Activated naive CD4-positive, alpha-beta T cell treated with anti-CD3 and anti-CD28 coated beads, Interleukin-2, amount 50 U/mL, for 16 hours (primary cell): ENCODE results near the gene PEF1.
"Not testable (repeated sequence)": the region's sequence is repeated elsewhere in the genome, so short reads cannot be mapped to it uniquely, and the experiment has no call there.

ENCODE experiments used
- DNase-seq: peaks from one replicate; pipeline ENCODE4 v3.0.0-alpha.2; 2020

The PEF1 gene

DNA sequence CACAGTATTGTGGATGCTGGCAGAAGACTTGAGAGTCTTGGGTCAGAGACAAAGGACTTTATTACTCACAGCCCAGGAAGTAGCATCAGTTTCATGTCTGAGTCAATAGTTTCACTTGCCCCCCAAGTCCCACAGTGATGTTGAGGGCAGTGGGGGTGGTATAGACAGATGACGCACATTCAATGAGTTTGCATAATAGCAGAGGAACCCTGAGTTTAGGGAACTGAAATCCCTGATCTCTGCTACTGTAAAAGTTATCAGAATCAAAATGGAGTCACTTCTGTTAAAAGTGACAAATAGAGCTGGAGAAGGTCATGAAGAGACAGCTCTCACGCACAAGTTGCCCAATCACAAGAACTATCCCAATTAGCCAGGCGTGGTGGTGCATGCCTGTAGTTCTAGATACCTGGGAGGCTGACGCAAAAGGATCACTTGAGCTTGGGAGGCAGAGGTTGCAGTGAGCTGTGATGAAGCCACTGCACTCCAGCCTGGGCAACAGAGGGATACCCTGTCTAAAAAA lies 38.7 kb downstream of the PEF1 start:
- DNase-seq, result no peak

DNA sequence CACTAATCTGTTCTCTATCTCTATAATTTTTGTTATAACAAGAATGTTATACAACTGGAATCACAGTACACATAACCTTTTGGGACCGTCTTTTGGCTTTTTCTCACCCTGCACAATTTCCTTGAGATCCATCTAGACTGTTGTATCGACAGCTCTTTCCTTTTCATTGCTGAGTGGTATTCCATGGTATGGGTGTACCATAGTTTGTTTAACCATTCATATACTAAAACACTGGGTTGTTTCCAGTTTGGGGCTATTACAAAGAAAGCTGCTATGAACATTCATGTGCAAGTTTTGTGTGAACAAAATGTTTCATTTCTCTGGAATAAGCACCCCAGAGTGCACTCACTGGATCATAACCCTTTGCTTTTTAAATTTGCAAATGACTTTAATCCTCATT lies 42.6 kb downstream of the PEF1 start:
- no peak for DNase-seq

DNA sequence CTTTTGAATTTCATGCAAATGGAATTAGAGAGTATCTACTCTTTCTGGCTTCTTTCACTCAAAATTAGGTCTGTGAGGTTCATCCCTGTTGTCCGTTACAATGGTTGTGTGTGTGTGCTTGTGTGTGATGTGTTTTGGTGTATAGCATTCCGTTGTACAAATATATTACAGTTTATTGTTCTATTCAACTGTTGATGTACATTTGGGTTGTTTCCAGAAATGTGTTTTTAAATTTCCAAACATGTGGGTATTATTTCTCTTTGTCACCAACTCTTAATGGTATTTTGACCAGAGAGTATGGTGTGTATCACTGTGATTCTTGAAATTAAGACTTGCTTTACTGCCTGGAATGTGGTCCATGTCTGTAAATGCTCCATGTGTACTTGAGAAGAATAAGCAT lies 44.0 kb downstream of the PEF1 start:
- no peak for DNase-seq

DNA sequence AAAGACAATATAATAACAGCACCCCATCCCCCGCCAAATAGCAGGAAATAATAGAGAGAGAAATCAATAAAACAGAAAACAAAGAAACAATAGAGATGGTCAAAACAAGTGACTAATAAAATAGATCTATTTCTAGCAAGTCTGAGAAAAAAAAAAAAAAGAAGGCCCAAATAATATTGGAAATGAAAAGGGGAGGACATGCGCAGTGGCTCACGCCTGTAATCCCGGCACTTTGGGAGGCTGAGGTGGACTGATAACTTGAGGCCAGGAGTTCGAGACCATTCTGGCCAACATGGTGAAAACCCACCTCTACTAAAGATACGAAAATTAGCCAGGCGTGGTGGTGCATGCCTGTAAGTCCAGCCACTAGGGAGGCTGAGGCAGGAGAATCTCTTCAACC lies 45.7 kb downstream of the PEF1 start:
- DNase-seq, result no peak

DNA sequence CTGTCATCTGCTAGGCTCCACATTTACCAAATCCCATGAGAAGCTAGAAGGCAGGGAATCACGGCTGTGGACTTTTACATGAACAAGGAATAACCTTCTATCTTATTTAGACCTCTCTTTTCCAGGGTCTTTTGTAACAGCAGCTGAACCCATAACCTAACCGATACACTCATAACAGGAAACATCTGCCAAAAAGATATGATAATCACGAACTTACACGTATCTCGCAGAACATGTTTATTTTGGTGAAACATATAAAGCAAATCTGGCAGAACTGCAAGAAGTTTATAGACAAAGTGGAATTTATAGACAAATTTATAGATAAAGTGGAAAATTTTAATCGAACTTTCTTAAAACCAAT lies 48.0 kb downstream of the PEF1 start:
- no peak for DNase-seq

DNA sequence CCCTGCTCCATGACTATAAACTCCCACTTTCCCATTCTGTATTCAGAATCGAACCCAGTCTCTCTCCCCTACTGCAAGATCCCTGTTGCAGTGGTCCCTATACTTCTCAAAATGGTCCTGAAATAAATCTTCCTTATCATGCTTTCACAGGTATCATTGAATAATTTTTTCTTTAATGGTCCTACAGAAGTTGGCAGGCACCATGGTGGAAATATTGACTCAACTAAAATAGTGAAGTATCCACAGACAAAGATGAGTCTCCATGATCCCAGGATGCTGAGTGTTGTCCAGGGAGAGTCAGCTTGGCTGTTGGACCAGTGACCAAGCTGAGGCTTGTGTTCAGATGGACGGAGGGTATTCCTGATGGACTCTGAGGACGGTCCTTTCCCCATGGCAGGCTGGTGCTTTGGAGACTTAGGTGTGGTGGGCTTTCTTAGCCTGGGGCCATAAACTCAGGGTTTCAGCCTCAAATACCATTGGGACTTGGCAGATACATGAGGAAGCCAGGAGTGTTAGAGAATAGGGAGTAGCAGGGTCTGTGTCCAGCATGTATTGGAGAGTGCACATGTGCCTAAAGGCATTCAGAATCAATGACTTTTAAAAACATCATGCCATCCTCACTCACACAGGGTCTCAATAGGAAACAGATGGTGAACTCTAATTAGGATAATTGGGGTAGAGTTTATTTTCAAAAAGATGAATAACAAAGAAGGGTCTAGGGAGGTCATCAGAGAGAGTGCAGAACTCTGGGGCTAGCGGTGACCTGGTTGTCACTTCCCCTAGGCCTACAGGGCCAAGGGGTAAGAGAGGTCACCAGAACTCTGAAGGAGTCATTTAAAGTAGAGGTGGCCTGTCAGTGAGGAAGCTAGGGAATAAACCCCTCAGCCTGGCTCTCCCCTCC lies 48.6 kb downstream of the PEF1 start:
- DNase-seq, result no peak

DNA sequence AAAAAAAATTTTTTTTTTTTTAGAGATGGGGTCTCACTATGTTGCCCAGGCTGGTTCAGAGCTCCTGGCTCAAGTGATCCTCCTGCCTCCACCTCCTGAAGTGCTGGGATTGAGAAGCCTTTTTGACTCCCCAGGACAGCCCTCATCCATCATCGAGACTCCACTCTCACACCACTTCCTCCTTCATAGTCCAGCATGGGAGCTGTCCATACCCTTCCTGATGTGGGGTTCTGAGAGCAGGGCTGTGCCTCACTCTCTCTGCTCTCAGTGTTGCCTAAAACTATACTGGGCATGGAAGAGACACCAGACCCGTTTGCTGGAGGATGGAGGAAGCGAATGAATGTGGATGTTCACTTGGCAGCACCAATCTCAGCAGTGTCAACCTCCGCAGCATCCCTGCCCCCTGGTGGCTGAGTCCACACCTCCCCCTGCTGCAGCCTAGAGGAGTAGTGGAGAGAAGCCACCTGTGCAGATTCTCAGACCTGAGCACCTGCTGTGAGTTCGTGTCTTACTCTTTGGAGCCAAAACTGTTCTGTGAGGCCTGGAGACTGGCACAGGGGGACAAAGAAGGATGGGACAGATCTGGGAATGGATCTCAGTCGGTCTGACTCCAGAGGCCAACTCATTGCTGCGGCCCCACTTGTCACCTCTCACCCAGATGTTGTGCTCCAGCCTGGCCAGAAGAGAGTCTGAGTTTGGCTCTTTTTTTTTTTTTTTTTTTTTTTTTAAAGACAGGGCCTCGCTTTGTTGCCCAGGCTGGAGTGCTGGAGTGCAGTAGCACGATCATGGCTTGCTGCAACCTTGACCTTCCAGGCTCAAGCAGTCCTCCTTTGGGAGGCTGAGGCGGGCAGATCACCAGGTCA lies 50.7 kb downstream of the PEF1 start:
- peak; percentile 45 for DNase-seq

DNA sequence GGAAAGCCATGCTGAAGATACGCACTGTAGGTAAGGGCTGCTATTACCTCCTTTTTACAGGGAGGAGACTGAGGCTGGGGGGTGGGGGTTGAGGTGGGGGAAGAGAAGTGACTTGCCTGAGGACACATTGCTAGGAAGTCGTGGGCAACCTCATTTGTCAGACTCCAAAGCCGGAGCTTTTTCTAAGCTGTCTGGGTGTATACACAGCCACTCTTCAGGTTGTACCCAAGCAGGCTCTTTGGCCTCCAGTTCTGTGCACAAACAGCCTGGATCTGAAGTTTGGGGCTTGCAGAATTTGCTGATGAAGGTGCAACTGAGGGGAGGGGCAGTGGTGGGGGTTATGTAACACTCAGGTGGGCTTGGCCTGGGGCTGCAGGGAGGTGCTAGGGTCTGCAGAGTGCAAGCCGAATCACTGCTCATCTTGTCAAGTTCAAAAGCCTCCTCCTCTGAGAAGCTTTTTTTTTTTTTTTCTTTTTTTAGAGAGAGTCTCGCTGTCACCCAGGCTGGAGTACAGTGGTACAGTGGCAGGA lies 51.5 kb downstream of the PEF1 start:
- DNase-seq, result no peak

DNA sequence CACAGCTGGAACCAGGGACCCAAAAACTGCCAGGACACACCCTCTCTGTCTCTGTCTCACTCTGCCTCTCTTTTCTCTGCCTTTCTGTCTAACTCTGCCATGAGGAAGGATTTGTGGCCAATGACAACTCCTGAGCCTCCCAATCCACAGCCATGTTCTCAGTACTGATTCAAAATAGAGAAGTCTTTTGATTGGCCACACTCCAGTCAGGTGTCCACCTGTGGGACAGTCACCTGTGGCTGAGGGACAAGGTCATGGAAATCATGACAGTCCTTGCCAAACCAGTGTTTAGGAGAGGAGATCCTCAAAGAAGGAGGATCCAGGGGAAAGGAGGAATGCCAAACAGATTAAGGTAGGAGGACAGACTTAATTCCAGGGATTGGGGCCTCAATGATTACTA lies 52.5 kb downstream of the PEF1 start:
- DNase-seq, result no peak

DNA sequence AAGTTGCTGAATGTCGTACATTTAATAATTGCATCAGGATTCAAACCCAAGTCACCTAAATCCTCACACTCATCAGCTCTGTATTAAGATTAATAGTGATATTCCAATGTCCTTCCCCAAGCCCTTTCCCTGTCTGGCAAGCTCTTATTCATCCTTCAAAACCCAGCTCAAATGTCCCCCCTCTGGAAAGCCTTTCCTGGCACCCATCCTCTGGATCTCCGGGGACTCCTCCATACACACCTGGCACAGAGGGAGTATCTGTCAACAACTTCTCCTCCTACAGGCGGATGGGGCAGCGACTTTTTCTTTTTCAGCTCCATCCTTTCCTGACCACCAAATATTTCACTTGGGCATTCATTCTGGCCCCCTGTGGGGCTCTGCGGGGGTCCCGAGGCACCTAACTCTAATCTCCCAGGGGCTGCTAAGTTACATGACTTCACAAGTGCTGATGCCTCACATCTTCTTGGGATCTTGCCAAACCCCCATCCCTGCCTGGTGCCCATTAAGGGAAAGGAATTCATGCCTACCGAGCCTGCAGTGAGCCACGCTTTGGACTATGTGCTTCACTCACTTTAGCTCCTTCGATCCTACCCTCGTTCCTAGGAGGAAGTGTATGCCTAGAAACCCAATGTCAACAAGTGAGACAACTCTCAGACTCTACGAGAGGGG lies 53.1 kb downstream of the PEF1 start:
- DNase-seq, result no peak

DNA sequence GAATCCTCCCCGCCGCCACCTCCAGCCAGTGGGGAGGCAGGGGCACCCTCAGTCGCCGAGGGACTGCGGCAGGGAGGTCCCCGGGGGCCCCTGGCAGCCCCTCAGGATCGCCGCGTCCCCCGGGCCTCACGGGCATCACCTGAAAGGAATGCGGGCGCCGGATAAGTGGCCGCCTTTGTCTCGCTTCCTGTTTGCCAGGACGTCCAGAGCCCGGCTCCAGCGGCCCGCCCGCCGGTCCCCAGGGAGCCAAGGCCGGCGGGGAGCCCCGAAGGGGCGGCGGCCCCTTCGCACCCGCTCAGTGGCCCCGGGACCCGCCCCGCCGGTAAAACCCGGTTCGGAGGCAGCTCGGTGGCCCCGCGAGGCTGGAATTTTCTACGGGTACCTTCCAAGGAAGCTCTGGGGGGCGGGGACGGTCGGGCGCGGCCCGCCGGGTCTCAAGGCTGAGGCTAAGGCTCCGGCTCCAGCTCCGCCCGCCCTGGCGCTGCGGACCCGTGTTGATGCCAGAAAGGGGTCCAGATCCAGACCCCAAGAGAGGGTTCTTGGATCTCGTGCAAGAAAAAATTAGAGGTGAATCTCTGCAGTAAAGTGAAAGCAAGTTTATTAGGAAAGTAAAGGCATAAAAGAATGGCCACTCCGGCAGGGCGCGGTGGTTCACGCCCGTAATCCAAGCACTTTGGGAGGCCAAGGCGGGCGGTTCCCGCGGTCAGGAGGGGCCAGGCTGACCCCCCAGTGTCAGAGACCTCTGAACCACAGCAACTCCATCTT lies 55.7 kb downstream of the PEF1 start:
- no peak for DNase-seq

DNA sequence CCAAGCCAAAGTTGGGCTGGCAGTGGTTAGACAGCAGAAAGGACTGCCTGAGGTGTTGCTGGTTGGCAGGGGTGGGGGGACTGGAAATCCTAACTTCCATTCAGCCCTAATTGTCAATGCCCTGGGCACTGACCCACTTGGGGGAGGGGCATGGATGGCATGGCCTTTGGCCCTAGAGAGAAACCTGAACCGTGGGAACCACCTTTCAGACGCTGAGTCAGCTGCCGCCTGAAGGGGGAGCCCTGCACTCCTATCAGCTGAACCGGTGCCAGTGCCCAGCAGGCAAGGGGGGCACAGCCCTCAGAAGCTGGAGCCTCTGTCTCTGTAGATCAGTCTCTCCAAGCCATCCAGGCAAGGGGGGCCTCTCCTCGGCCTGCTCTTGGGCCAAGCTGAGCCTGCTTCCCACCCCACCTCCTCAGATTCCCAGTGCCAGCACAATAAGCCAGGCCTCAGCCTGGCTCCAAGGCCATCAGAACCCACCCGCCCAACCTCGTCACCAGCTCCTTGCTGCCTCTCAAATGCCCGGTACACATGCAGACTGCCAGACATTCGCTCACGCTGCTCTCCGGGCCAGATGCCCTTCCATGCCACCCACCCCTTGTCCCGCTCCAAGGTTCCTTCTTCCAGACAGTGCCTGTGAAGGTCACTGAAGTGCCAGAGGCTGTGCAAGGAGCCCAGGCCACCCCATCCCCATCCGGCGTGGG lies 56.8 kb downstream of the PEF1 start:
- DNase-seq, result peak; percentile 40

DNA sequence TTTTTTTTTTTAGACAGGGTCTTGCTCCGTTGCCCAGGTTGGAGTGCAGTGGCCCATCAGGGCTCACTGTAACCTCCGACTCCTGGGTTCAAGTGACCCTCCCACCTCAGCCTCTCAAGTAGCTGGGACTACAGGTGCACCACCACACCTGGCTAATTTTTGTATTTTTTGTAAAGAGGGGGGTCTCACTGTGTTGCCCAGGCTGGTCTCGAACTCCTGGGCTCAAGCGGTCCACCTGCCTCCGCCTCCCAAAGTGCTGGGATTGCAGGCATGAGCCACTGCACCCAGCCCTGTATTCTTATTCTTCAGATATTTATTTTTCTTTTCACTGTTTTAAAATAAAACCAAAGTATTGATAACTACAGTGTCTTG lies 57.4 kb downstream of the PEF1 start:
- DNase-seq, result not testable (repeated sequence)

DNA sequence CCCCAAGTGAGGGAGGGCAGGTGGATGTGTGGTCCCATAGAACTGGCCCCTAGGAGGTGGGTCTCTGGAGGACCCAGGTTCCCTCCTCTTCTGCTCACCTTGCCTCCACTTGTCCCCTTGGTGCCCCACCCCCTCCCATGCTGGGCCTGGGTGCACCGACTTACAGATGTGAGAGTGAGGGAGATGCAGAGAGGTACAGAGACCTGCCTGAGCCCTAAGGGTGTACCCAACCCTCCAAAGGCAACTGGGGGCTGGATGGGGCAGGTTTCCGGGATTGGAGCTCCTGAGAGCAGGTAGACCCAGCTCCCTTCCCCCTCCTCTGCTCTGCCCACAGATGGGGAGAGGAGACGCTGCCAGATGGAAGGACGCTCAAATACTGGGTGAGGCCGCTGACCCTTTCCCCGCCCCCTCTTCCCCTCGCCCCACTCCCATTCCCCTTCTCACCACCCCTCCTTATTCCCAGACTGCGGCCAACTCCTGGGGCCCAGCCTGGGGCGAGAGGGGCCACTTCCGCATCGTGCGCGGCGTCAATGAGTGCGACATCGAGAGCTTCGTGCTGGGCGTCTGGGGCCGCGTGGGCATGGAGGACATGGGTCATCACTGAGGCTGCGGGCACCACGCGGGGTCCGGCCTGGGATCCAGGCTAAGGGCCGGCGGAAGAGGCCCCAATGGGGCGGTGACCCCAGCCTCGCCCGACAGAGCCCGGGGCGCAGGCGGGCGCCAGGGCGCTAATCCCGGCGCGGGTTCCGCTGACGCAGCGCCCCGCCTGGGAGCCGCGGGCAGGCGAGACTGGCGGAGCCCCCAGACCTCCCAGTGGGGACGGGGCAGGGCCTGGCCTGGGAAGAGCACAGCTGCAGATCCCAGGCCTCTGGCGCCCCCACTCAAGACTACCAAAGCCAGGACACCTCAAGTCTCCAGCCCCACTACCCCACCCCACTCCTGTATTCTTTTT lies 58.0 kb downstream of the PEF1 start:
- no peak for DNase-seq

DNA sequence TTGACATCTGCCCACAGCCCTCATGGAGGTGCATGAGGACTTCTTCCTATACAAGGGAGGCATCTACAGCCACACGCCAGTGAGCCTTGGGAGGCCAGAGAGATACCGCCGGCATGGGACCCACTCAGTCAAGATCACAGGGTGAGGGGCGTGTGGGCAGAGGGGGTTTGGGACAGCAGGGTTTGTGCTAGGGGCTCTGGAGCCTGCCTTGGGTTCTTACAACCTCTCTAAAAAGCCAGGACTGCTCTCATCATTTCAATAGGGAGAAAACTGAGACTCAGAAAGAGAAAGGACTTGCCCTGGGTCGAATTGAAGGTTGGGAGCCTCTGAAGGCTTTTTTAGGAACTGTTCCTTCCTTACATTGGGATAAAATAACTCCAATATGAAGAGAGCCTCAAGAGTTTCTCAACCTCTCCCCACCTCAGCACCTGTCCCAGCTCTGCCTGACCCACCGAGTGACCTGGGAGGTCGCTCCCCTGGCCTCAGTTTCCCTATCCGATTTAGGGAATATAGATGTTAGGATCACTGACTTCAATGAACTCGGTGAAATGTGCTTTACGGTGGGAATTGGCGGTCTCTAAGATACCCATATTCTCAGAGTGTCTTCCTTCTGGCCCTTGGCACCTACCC lies 58.8 kb downstream of the PEF1 start:
- DNase-seq, result no peak

DNA sequence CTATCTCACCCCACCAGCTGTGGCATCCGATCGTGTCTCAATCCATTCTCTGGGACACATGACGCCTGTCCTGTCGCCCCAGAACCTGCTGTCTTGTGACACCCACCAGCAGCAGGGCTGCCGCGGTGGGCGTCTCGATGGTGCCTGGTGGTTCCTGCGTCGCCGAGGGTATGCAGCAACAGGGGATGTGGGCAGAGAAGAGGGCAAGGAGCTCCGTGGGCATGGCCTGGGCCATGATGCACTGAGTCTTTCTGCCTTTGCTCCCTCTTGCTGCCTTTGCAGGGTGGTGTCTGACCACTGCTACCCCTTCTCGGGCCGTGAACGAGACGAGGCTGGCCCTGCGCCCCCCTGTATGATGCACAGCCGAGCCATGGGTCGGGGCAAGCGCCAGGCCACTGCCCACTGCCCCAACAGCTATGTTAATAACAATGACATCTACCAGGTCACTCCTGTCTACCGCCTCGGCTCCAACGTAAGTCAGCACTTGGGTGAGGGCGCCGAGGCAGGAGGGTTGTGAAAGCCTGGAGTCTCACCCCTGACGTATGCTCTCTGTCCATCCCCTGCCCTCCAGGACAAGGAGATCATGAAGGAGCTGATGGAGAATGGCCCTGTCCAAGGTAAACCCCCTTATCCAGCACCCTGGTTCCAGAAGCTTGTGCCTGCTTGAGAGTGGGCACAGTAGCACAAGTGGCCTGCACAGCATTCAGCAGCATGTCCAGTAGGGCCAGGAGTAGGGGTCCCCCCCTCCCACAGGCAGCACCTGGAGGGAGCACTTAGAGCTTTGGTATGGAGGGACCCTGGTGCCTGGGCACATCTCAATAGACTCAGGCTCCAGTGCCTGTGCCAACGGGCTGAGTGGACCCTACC lies 59.6 kb downstream of the PEF1 start:
- DNase-seq, result no peak

DNA sequence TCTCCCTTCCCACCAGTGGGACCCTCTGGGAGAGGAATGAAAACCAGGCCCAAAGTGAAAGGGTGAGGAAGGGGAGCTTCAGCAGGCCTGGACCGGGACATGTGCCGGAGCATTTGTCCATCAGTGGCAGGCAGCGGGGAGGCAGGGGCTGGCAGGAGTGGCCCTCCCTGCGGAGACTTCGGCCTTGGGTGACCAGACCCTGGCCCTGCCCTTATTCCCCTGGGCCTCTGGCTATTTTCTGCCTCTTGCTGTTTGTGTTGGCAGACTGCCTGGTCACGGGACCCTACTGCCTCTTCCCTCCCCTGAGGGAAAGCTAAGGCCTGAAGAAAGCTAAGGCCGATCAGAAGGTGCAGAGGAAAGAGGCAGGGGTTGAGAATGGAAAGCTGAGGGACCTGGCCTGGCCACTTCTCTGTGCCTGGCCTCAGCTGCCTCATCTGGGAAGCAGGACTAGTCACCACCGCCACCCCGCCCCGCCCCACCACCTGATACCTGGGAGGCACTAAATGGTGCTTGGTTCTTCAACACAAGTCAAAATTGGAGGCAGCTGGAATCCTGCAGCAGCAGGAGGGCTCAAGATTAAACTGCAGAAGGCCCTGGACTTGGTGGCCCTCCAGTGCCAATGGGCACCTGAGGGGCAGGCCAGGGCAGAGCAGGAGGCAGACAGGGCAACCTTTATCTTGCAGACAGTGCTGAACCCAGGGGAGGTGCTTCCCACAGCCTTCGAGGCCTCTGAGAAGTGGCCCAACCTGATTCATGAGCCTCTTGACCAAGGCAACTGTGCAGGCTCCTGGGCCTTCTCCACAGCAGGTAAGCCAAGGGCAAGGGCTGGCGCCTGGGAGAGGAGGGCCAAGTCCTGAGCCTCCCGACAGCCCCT lies 60.4 kb downstream of the PEF1 start:
- no peak for DNase-seq
